Heart left ventricle (tissue), 16 donors: ENCODE data around the gene CRHBP. TPM values are rescaled to one million over a fixed set of nuclear protein-coding genes. Genes with fewer than 3 reads are reported as not detected.

Experiments used
- ATAC-seq, 4 donors: fragments of 200-7000 bp; cut with Tn5 transposase; one replicate each; pipeline ENCODE4 v1.9.1; 2020 to 2022; ENCODE audit warnings: moderate library complexity in 4 of 4, mild to moderate bottlenecking in 3 of 4, moderate number of reproducible peaks in 1 of 4
- DNase-seq, 5 donors: peaks; one replicate each; pipeline ENCODE4 v3.0.0-alpha.2; 2020
- H3K27ac ChIP-seq, 12 donors: fragments of 200-600 bp; sonication (generic) in 4 of 12; one replicate each; pipeline versions ENCODE4 v1.5.0 to v1.8.0; 2016 to 2022; ENCODE audit warnings: mild to moderate bottlenecking in 2 of 12
- H3K27me3 ChIP-seq, 9 donors: fragments of 200-600 bp; sonication (generic) in 2 of 9; one replicate each; pipeline versions ENCODE4 v1.5.1 to v1.8.0; 2016 to 2022; ENCODE audit warnings: mild to moderate bottlenecking in 3 of 9
- H3K36me3 ChIP-seq, 9 donors: fragments of 200-600 bp; sonication (generic) in 2 of 9; one replicate each; pipeline versions ENCODE4 v1.5.0 to v1.8.0; 2018 to 2022; ENCODE audit warnings: mild to moderate bottlenecking in 2 of 9
- H3K4me1 ChIP-seq, 12 donors: fragments of 200-600 bp; sonication (generic) in 4 of 12; one replicate each; pipeline versions ENCODE4 v1.5.0 to v1.8.0; 2016 to 2022; ENCODE audit warnings: mild to moderate bottlenecking in 3 of 12
- H3K4me3 ChIP-seq, 12 donors: fragments of 200-600 bp; sonication (generic) in 4 of 12; one replicate each; pipeline versions ENCODE4 v1.5.0 to v1.8.0; 2017 to 2022; ENCODE audit warnings: mild to moderate bottlenecking in 9 of 12, moderate library complexity in 4 of 12
- H3K9me3 ChIP-seq, 12 donors: fragments of 200-600 bp; sonication (generic) in 4 of 12; one replicate each; pipeline versions ENCODE4 v1.5.0 to v1.8.0; 2016 to 2022; ENCODE audit warnings: mild to moderate bottlenecking in 1 of 12
- CTCF ChIP-seq, 12 donors: fragments of 200-600 bp; sonication (generic) in 4 of 12; IDR thresholded peaks; one replicate each; pipeline versions ENCODE4 v1.5.0 to v1.8.0; 2018 to 2022; ENCODE audit warnings: antibody characterized with exemption in 12 of 12, mild to moderate bottlenecking in 5 of 12
- POLR2A ChIP-seq, 2 donors: fragments of 450-650 bp; IDR thresholded peaks; one replicate each; pipeline ENCODE4 v1.6.1; 2017; ENCODE audit warnings: antibody characterized with exemption in 2 of 2, mild to moderate bottlenecking in 2 of 2, moderate library complexity in 2 of 2
- WGBS, 4 donors: extraction: QIAGEN DNeasy Blood & Tissue Kit in 2 of 4; methylation state at CpG; one replicate each; pipeline versions ENCODE4 v1.1.5 to v1.1.7; 2013 to 2018; 5-methylcytosine and 5-hydroxymethylcytosine counted together
- intact Hi-C, 10 donors: fragments of 100-400 bp; cut with DNase I; formaldehyde crosslinking; loops; one replicate each; pipeline versions ENCODE4 v1.11.1 to v1.14.2; 2022
- polyA plus RNA-seq, 2 donors: library from polyadenylated mRNA; stranded (reverse); fragments of 200-250 nt; gene quantifications; one replicate each; pipeline ENCODE4 v1.2.3, GENCODE V29; 2013
- total RNA-seq, 9 donors: library from RNA; depleted of rRNA in 2 of 9; stranded (reverse); fragments of >200 nt in 2 of 9; fragmentation: NEBNext Ultra II Directional in 3 of 9; extraction: Animal tissue kit (Norgen Biotek cat#: 25700) in 3 of 9; gene quantifications; one replicate each; pipeline versions ENCODE4 v1.1.0 to v1.2.4, GENCODE V29; 2016 to 2023
- donor health status: ischemic (EF 13 %, LVEDD 7.1; RV severe dilation, severe dysfunction).
- donor health status: healthy with polysubstance abuse.
- donor health status: DM: no; HTN: yes; CAD: no.
- donor health status: DM: no; HTN: no; CAD: no.
- donor health status: ischemic (EF 25% LVEDD 6.9; RV normal size, moderate dysfunction).
- donor health status: ischemic (EF 25% LVEDD 5.7; RV mildly dilated, moderate dysfunction).
- donor health status: healthy.
- donor health status: DM: yes; HTN: yes; CAD: no.
- donor health status: ischemic (EF 35%, LVEDD 5.7; RV mildly dilated, moderate dysfunction).
- donor health status: nonischemic (EF 11% LVEDD 7.7; RV severe dilation, severe dysfunction).
- donor health status: DM: yes; HTN: yes; CAD: no.
- donor health status: PGD.
- donor health status: ischemic (EF 29% LVEDD 5.4; RV normal size, mild dysfunction).
- donor health status: nonischemic (EF 23%, LVEDD 6.1; RV moderate dilation, normal function).

The CRHBP gene
- total and polyA plus RNA-seq, 11 donors, result 0.38 to 2.8 (median 1.4) TPM

GRCh38 chr5:76947082-76947503 is 5.8 kb upstream of the CRHBP start:
- no peak overlapping the region for H3K4me3 ChIP-seq
- ATAC-seq, result peak in 1 of 4 donors; percentile 58
- peaks cover 0 to 5% (median 0%) of the 10 kb centered on the region in 12 donors for H3K9me3 ChIP-seq
- intact Hi-C loops, result no loop called here
- peak overlapping the region in 2 of 12 donors; percentile 47 to 57 for H3K27ac ChIP-seq
- 19 to 29% (median 24%) methylated on average over 4 of the region's 4 CpGs for WGBS, 4 donors
- peaks cover 0 to 14% (median 2%) of the 10 kb centered on the region in 12 donors for H3K4me1 ChIP-seq
- peaks cover 0 to 7% (median 0%) of the 10 kb centered on the region in 9 donors for H3K27me3 ChIP-seq
- no peak for TF ChIP-seq CTCF (IDR thresholded peaks at IDR 0.05)
- TF ChIP-seq POLR2A (IDR thresholded peaks at IDR 0.05), result no peak
- peak in 1 of 5 donors; percentile 30 for DNase-seq
- no peaks in the 10 kb centered on the region for H3K36me3 ChIP-seq

- Histone ChIP-seq H3K4me1 (peaks cover 0 to 25% (median 7%) of the 10 kb centered on the region in 12 donors), H3K4me3 (peak overlapping the region; percentile 24 to 65 (median 56)), H3K36me3 (no peaks in the 10 kb centered on the region), H3K9me3 (no peaks in the 10 kb centered on the region), H3K27ac (peak overlapping the region in 5 of 12 donors; percentile 2 to 74 (median 43)), H3K27me3 (peaks cover 11 to 46% (median 18%) of the 10 kb centered on the region in 9 donors)
- DNase-seq (peak in 3 of 5 donors; percentile 9 to 59 (median 30)), ATAC-seq (peak in 3 of 4 donors; percentile 41 to 62 (median 51))
- 1% methylated on average over 29 to 81 of the region's 81 CpGs for WGBS, 4 donors
- intact Hi-C loops, result loop anchor here in 1 of 10 donors (5.0 kb wide), 1 partner anchor 81 kb away; no protein-coding TSS in a partner anchor
- TF ChIP-seq POLR2A (IDR thresholded peaks at IDR 0.05) (no peak), CTCF (IDR thresholded peaks at IDR 0.05) (no peak)
Observed at GRCh38 chr5:76953551-76954382, 922 bp downstream of the CRHBP start.

GRCh38 chr5:76954383-76954763 is 1.5 kb downstream of the CRHBP start:
- Histone ChIP-seq H3K27me3 (peaks cover 11 to 46% (median 18%) of the 10 kb centered on the region in 9 donors), H3K9me3 (no peaks in the 10 kb centered on the region), H3K36me3 (no peaks in the 10 kb centered on the region), H3K27ac (peak overlapping the region in 4 of 12 donors; percentile 22 to 74 (median 45)), H3K4me3 (peak overlapping the region; percentile 24 to 65 (median 56)), H3K4me1 (peaks cover 0 to 31% (median 8%) of the 10 kb centered on the region in 12 donors)
- no peak for DNase-seq
- 3 to 9% (median 5%) methylated on average over 23 to 25 of the region's 25 CpGs for WGBS, 4 donors
- intact Hi-C loops, result loop anchor here in 1 of 10 donors (5.0 kb wide), 1 partner anchor 82 kb away; no protein-coding TSS in a partner anchor
- TF ChIP-seq CTCF (IDR thresholded peaks at IDR 0.05) (no peak), POLR2A (IDR thresholded peaks at IDR 0.05) (no peak)
- peak in 3 of 4 donors; percentile 29 to 37 (median 35) for ATAC-seq

GRCh38 chr5:76956033-76956432 is 3.2 kb downstream of the CRHBP start:
- ATAC-seq, result no peak
- peaks cover 11 to 46% (median 18%) of the 10 kb centered on the region in 9 donors for H3K27me3 ChIP-seq
- no peaks in the 10 kb centered on the region for H3K9me3 ChIP-seq
- TF ChIP-seq POLR2A (IDR thresholded peaks at IDR 0.05) (no peak), CTCF (IDR thresholded peaks at IDR 0.05) (no peak)
- peaks cover 0 to 48% (median 9%) of the 10 kb centered on the region in 12 donors for H3K4me1 ChIP-seq
- no peaks in the 10 kb centered on the region for H3K36me3 ChIP-seq
- 90 to 100% (median 94%) methylated on average over 2 of the region's 2 CpGs for WGBS, 4 donors
- H3K27ac ChIP-seq, result no peak overlapping the region
- DNase-seq, result no peak
- intact Hi-C loops, result no loop called here
- H3K4me3 ChIP-seq, result no peak overlapping the region
